GM19455 (cell line): ENCODE results near the gene HOXA3.

Experiments
- ATAC-seq: cut with Tn5 transposase; IDR thresholded peaks from one replicate; pipeline ENCODE4 v1.9.1; 2021; ENCODE audit not compliant: unreplicated experiment

HOXA3 gene

GRCh38 chr7:27151931-27152815 lies at the start of gene HOXA3:
Gene HOXA3, minus strand, starts transcription at chr7:27152583. Its CDS starts 41,943 bp downstream, at chr7:27110640.
- ATAC-seq, result no peak

- no peak for ATAC-seq
These were observed 49.2 kb upstream of the HOXA3 start for GRCh38 chr7:27201580-27202017.

GRCh38 chr7:27200761-27201579 lies 48.6 kb upstream of the HOXA3 start:
- no peak for ATAC-seq

- peak; percentile 57 for ATAC-seq
These were observed 47.7 kb upstream of the HOXA3 start, which contains the start of gene HOXA13 for GRCh38 chr7:27199849-27200760. Gene HOXA13, minus strand, starts transcription at chr7:27200091. Its CDS starts 14 bp downstream, at chr7:27200077.

GRCh38 chr7:27198871-27199801 lies 46.8 kb upstream of the HOXA3 start:
- ATAC-seq, result peak; percentile 18

GRCh38 chr7:27198138-27198841 lies 45.9 kb upstream of the HOXA3 start:
- no peak for ATAC-seq

GRCh38 chr7:27197137-27198042 lies 45.0 kb upstream of the HOXA3 start:
- no peak for ATAC-seq

GRCh38 chr7:27196287-27196767 lies 43.9 kb upstream of the HOXA3 start:
- ATAC-seq, result no peak

GRCh38 chr7:27194686-27195379 lies 42.5 kb upstream of the HOXA3 start:
- ATAC-seq, result no peak

- ATAC-seq, result no peak
These were observed 41.6 kb upstream of the HOXA3 start for GRCh38 chr7:27194002-27194352.

GRCh38 chr7:27193335-27194001 lies 41.1 kb upstream of the HOXA3 start:
- no peak for ATAC-seq

- ATAC-seq, result no peak
These were observed 40.4 kb upstream of the HOXA3 start for GRCh38 chr7:27192546-27193334.

GRCh38 chr7:27191833-27192545 lies 39.6 kb upstream of the HOXA3 start:
- ATAC-seq, result no peak

- no peak for ATAC-seq
These were observed 38.9 kb upstream of the HOXA3 start for GRCh38 chr7:27191161-27191731.
